IPS-20b (cell line): ENCODE measurements around the gene VWA8.

Experiments
- H3K27ac ChIP-seq: one replicate; pipeline ENCODE4 v1.5.1; 2013; ENCODE audit warnings: low read length
- H3K27me3 ChIP-seq: 2 replicates; pipeline ENCODE4 v1.6.1; 2013; ENCODE audit warnings: mild to moderate bottlenecking, low read length, inconsistent platforms; ENCODE audit not compliant: insufficient read depth
- H3K36me3 ChIP-seq: 2 replicates; pipeline ENCODE4 v1.6.1; 2013; ENCODE audit warnings: low read depth, mild to moderate bottlenecking, inconsistent platforms, low read length, moderate library complexity; ENCODE audit not compliant: insufficient read depth
- H3K4me1 ChIP-seq: 2 replicates; pipeline ENCODE4 v1.6.1; 2013; ENCODE audit warnings: mild to moderate bottlenecking, control low read depth, inconsistent platforms, low read length, moderate library complexity; ENCODE audit not compliant: insufficient read depth
- H3K4me3 ChIP-seq: 2 replicates; pipeline ENCODE4 v1.5.1; 2013; ENCODE audit warnings: mild to moderate bottlenecking, low read length, inconsistent platforms
- H3K9ac ChIP-seq: 2 replicates; pipeline ENCODE4 v1.6.1; 2013; ENCODE audit warnings: low read depth, mild to moderate bottlenecking, inconsistent platforms, low read length, moderate library complexity
- H3K9me3 ChIP-seq: 2 replicates; pipeline ENCODE4 v1.6.1; 2013; ENCODE audit warnings: mild to moderate bottlenecking, low read depth, low read length, inconsistent platforms; ENCODE audit not compliant: insufficient read depth

Gene VWA8

GRCh38 chr13:41616151-41616550 is 344.8 kb downstream of the VWA8 start:
- Histone ChIP-seq H3K27me3 (no peaks in the 10 kb centered on the region), H3K4me3 (no peak overlapping the region), H3K9me3 (no peaks in the 10 kb centered on the region), H3K4me1 (no peaks in the 10 kb centered on the region), H3K27ac (no peak overlapping the region), H3K36me3 (no peaks in the 10 kb centered on the region), H3K9ac (no peak overlapping the region)

GRCh38 chr13:41615528-41615855 is 345.4 kb downstream of the VWA8 start:
- Histone ChIP-seq H3K4me1 (no peaks in the 10 kb centered on the region), H3K4me3 (no peak overlapping the region), H3K27ac (no peak overlapping the region), H3K9me3 (no peaks in the 10 kb centered on the region), H3K36me3 (no peaks in the 10 kb centered on the region), H3K9ac (no peak overlapping the region), H3K27me3 (no peaks in the 10 kb centered on the region)

- Histone ChIP-seq H3K4me1 (no peaks in the 10 kb centered on the region), H3K27ac (no peak overlapping the region), H3K9ac (no peak overlapping the region)
Observed at GRCh38 chr13:41614671-41615527, 346.0 kb downstream of the VWA8 start.

GRCh38 chr13:41613984-41614661 is 346.8 kb downstream of the VWA8 start:
- Histone ChIP-seq H3K9ac (no peak overlapping the region), H3K27ac (no peak overlapping the region), H3K4me1 (no peaks in the 10 kb centered on the region)

More at GRCh38 chr13:41614671-41615527, 346.0 kb downstream of the VWA8 start:
- no peaks in the 10 kb centered on the region for H3K36me3 ChIP-seq
- H3K27me3 ChIP-seq, result no peaks in the 10 kb centered on the region
- no peak overlapping the region for H3K4me3 ChIP-seq
- no peaks in the 10 kb centered on the region for H3K9me3 ChIP-seq

GRCh38 chr13:41613471-41613870 is 347.4 kb downstream of the VWA8 start:
- no peak overlapping the region for H3K27ac ChIP-seq
- no peak overlapping the region for H3K4me3 ChIP-seq
- no peaks in the 10 kb centered on the region for H3K27me3 ChIP-seq
- no peaks in the 10 kb centered on the region for H3K9me3 ChIP-seq
- H3K36me3 ChIP-seq, result no peaks in the 10 kb centered on the region
- no peaks in the 10 kb centered on the region for H3K4me1 ChIP-seq
- H3K9ac ChIP-seq, result no peak overlapping the region

More at GRCh38 chr13:41613984-41614661, 346.8 kb downstream of the VWA8 start:
- no peaks in the 10 kb centered on the region for H3K9me3 ChIP-seq
- no peaks in the 10 kb centered on the region for H3K36me3 ChIP-seq
- H3K27me3 ChIP-seq, result no peaks in the 10 kb centered on the region
- no peak overlapping the region for H3K4me3 ChIP-seq

- H3K4me3 ChIP-seq, result no peak overlapping the region
- no peaks in the 10 kb centered on the region for H3K4me1 ChIP-seq
- H3K9me3 ChIP-seq, result no peaks in the 10 kb centered on the region
- H3K27me3 ChIP-seq, result no peaks in the 10 kb centered on the region
- no peak overlapping the region for H3K9ac ChIP-seq
- H3K36me3 ChIP-seq, result no peaks in the 10 kb centered on the region
- H3K27ac ChIP-seq, result no peak overlapping the region
Observed at GRCh38 chr13:41611385-41611784, 349.5 kb downstream of the VWA8 start.

GRCh38 chr13:41610404-41610803 is 350.5 kb downstream of the VWA8 start:
- Histone ChIP-seq H3K27ac (no peak overlapping the region), H3K9me3 (no peaks in the 10 kb centered on the region), H3K9ac (no peak overlapping the region)

GRCh38 chr13:41609828-41610227 is 351.1 kb downstream of the VWA8 start:
- no peak overlapping the region for H3K27ac ChIP-seq
- no peaks in the 10 kb centered on the region for H3K27me3 ChIP-seq
- H3K4me3 ChIP-seq, result no peak overlapping the region
- H3K36me3 ChIP-seq, result no peaks in the 10 kb centered on the region
- no peak overlapping the region for H3K9ac ChIP-seq
- H3K9me3 ChIP-seq, result no peaks in the 10 kb centered on the region
- no peaks in the 10 kb centered on the region for H3K4me1 ChIP-seq

More at GRCh38 chr13:41610404-41610803, 350.5 kb downstream of the VWA8 start:
- no peaks in the 10 kb centered on the region for H3K36me3 ChIP-seq
- no peak overlapping the region for H3K4me3 ChIP-seq
- H3K27me3 ChIP-seq, result no peaks in the 10 kb centered on the region
- H3K4me1 ChIP-seq, result no peaks in the 10 kb centered on the region

- H3K9ac ChIP-seq, result no peak overlapping the region
- no peaks in the 10 kb centered on the region for H3K9me3 ChIP-seq
- no peaks in the 10 kb centered on the region for H3K36me3 ChIP-seq
- H3K4me1 ChIP-seq, result no peaks in the 10 kb centered on the region
- H3K4me3 ChIP-seq, result no peak overlapping the region
- no peaks in the 10 kb centered on the region for H3K27me3 ChIP-seq
- no peak overlapping the region for H3K27ac ChIP-seq
Observed at GRCh38 chr13:41608839-41609177, 352.1 kb downstream of the VWA8 start.

- Histone ChIP-seq H3K9ac (no peak overlapping the region), H3K36me3 (no peaks in the 10 kb centered on the region), H3K9me3 (no peaks in the 10 kb centered on the region), H3K4me1 (no peaks in the 10 kb centered on the region), H3K27me3 (no peaks in the 10 kb centered on the region), H3K27ac (no peak overlapping the region), H3K4me3 (no peak overlapping the region)
Observed at GRCh38 chr13:41608111-41608838, 352.6 kb downstream of the VWA8 start.

- H3K36me3 ChIP-seq, result no peaks in the 10 kb centered on the region
Observed at GRCh38 chr13:41606646-41607045, 354.3 kb downstream of the VWA8 start.

More at GRCh38 chr13:41606646-41607045, 354.3 kb downstream of the VWA8 start:
- Histone ChIP-seq H3K9me3 (no peaks in the 10 kb centered on the region), H3K9ac (no peak overlapping the region), H3K4me1 (no peaks in the 10 kb centered on the region), H3K27me3 (no peaks in the 10 kb centered on the region), H3K27ac (no peak overlapping the region), H3K4me3 (no peak overlapping the region)
